HPDE6-E6E7 (cell line): ENCODE results near the gene NRF1.
"Not testable (repeated sequence)": the region's sequence is repeated elsewhere in the genome, so short reads cannot be mapped to it uniquely, and the experiment has no call there.

ENCODE experiments used
- DNase-seq: peaks from one replicate; pipeline ENCODE4 v3.0.0; 2011; ENCODE audit warnings: missing footprints; ENCODE audit errors: extremely low spot score

NRF1 gene

GRCh38 chr7:129781928-129782817 is 170.7 kb downstream of the NRF1 start:
- no peak for DNase-seq

- DNase-seq: no peak
Measured at GRCh38 chr7:129782818-129783583, 171.5 kb downstream of the NRF1 start.

- no peak for DNase-seq
Measured at GRCh38 chr7:129783584-129783919, 172.0 kb downstream of the NRF1 start.

GRCh38 chr7:129784437-129784782 is 172.9 kb downstream of the NRF1 start:
- no peak for DNase-seq

GRCh38 chr7:129784783-129785684 is 173.5 kb downstream of the NRF1 start:
- DNase-seq: no peak

- no peak for DNase-seq
Measured at GRCh38 chr7:129785685-129786514, 174.4 kb downstream of the NRF1 start.

- DNase-seq: no peak
Measured at GRCh38 chr7:129786825-129787563, 175.5 kb downstream of the NRF1 start.

- no peak for DNase-seq
Measured at GRCh38 chr7:129789000-129789399, 177.5 kb downstream of the NRF1 start.

- DNase-seq: no peak
Measured at GRCh38 chr7:129789652-129790051, 178.1 kb downstream of the NRF1 start.

GRCh38 chr7:129790136-129790535 is 178.6 kb downstream of the NRF1 start:
- DNase-seq: no peak

- DNase-seq: no peak
Measured at GRCh38 chr7:129792721-129793120, 181.2 kb downstream of the NRF1 start.

GRCh38 chr7:129793506-129794310 is 182.2 kb downstream of the NRF1 start:
- no peak for DNase-seq

- DNase-seq: not testable (repeated sequence)
Measured at GRCh38 chr7:129794461-129794860, 182.9 kb downstream of the NRF1 start.

GRCh38 chr7:129796186-129796775 is 184.8 kb downstream of the NRF1 start:
- DNase-seq: no peak

GRCh38 chr7:129797214-129797789 is 185.8 kb downstream of the NRF1 start:
- no peak for DNase-seq

GRCh38 chr7:129798616-129799349 is 187.3 kb downstream of the NRF1 start:
- no peak for DNase-seq

- no peak for DNase-seq
Measured at GRCh38 chr7:129799350-129799955, 187.9 kb downstream of the NRF1 start.

- no peak for DNase-seq
Measured at GRCh38 chr7:129800901-129801300, 189.4 kb downstream of the NRF1 start.
